HG03520 (cell line): ENCODE measurements around the gene LDLRAP1.
"Not testable (repeated sequence)": the region's sequence is repeated elsewhere in the genome, so short reads cannot be mapped to it uniquely, and the experiment has no call there.

Experiments
- ATAC-seq: cut with Tn5 transposase; IDR thresholded peaks from one replicate; pipeline ENCODE4 v1.9.1; 2021; ENCODE audit warnings: mild to moderate bottlenecking, moderate library complexity; ENCODE audit not compliant: unreplicated experiment

LDLRAP1 gene

DNA sequence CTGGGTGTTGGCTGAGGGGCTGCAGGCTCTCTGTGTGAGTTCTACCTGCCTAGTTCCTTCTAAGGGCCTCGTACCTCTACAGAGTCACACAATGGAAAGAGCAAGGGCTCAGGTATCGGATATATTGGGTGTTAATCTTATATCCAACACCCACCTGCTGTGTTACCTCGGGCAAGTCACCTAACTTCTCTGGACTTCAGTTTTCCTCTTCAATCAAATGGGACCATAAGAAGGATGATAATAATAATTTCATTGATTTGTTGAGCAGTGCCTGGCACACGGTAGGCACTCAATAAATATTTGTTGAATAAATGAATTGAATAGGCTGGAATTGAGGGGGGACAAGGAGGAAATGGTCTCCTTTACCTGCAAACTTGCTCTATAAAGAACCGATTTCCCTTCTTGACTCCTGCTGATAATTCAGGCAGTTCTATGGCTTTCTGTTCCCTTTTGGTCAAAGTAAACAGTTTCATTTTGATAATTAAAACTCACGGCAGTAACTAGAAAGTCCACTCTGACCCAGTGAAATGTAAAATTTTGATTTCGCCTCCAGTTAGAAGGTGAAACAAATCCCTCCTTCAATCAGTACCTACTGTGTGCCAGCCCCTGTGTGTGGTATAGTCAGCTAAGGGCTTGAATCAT lies 56.7 kb downstream of the LDLRAP1 start:
- no peak for ATAC-seq

DNA sequence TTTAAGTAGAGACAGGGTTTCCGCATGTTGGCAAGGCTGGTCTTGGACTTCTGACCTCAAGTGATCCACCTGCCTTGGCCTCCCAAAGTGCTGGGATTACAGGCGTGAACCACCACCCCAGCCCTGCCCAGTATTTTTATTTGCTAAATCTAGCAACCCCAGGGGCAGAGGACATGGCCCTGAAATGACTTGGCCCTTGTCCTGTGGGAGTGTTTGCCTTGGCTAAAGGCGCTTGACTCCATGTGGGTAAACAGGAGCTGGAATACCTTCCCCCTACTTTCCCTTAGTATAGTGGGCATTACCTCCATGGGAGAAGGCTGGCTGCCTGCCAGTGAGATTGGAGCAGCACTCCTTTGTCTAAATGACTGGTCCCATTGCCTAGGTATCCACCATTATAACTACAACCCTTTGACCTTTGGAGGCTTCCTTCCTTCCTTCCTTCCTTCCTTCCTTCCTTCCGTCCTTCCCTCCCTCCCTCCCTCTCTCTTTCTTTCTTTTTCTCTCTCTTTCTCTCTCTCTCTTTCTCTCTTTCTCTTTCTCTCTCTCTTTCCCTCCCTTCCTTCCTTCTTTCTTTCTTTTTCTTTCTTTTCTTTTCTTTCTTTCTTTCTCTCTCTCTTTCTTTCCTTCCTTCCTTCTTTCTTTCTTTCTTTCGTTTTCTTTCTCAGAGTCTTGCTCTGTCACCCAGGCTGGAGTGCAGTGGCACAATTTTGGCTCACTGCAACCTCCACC lies 57.7 kb downstream of the LDLRAP1 start:
- not testable (repeated sequence) for ATAC-seq

DNA sequence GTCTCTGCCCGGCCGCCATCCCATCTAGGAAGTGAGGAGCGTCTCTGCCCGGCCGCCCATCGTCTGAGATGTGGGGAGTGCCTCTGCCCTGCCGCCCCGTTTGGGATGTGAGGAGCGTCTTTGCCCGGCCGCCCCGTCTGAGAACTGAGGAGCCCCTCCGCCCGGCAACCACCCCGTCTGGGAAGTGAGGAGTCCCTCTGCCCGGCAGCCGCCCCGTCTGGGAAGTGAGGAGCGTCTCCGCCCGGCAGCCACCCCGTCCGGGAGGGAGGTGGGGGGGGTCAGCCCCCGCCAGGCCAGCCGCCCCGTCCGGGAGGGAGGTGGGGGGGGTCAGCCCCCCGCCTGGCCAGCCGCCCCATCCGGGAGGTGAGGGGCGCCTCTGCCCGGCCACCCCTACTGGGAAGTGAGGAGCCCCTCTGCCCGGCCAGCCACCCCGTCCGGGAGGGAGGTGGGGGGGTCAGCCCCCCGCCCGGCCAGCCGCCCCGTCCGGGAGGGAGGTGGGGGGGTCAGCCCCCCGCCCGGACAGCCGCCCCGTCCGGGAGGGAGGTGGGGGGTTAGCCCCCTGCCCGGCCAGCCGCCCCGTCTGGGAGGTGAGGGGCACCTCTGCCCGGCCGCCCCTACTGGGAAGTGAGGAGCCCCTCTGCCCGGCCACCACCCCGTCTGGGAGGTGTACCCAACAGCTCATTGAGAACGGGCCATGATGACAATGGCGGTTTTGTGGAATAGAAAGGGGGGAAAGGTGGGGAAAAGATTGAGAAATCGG lies 60.6 kb downstream of the LDLRAP1 start:
- ATAC-seq, result not testable (repeated sequence)

DNA sequence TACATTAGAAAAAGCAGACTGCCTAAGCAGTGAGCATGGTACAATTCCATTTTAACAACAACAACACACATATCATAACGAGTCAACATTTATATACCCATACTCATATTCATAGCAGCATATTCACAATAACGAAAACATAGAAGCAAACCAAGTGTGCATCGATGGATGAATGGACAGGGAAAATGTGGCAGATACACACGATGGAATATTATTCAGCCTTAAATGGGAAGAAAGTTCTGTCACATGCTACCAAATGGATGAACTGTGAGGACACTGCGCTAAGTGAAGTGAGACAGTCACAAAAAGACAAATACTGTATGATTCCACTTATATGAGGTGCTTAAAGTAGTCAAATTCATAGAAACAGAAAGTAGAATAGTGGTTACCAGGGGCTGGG lies 63.7 kb downstream of the LDLRAP1 start:
- ATAC-seq, result no peak

DNA sequence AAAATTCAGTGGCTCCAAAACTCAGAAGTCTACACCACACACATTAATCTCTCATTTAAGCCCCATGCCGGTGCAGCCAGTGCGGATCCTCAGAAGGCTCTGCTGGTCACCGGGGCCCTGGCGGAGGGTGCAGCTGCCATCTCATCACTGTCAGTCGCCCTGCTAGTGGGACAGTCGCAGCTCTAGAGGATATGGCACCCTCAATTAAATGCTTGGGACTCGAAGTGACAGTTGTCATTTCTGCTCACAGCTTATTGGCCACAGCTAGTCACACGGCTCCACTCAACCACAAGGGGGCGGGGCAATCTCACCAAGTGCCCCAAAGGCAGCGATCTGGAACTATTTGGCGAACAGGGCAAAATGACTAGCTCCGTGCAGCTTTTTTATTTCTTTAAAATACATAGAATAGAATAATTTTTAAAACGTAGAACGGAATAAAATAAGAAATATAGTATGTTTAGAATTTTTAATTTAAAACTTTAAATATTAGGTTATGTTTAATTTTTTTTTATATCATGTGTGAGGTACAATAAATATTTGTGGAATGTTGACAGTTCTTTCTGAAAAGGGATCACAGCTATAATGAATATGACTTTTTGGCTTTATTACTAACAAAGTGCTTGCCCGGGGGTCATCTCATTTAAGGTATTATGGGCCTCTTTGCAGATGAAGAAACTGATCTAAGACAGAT lies 65.2 kb downstream of the LDLRAP1 start:
- no peak for ATAC-seq

DNA sequence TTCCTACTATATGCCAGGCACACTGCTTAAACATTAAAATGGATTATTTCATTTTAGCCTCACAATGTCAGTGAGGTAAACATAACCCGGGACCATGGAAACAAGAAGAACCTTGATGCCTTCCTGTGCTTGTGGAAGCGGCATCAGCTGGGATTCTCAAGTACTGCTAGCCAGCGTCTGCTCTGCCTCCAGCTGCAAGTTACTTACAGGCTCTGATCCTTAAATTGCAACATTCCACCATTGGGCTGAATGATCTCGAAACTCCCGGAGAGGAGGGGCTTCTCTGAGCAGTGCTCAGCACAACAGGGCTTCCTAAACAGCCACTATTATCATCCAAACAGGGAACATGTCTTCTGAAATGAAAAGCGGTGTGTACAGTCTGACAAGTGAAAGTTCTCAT lies 66.5 kb downstream of the LDLRAP1 start:
- ATAC-seq, result no peak

DNA sequence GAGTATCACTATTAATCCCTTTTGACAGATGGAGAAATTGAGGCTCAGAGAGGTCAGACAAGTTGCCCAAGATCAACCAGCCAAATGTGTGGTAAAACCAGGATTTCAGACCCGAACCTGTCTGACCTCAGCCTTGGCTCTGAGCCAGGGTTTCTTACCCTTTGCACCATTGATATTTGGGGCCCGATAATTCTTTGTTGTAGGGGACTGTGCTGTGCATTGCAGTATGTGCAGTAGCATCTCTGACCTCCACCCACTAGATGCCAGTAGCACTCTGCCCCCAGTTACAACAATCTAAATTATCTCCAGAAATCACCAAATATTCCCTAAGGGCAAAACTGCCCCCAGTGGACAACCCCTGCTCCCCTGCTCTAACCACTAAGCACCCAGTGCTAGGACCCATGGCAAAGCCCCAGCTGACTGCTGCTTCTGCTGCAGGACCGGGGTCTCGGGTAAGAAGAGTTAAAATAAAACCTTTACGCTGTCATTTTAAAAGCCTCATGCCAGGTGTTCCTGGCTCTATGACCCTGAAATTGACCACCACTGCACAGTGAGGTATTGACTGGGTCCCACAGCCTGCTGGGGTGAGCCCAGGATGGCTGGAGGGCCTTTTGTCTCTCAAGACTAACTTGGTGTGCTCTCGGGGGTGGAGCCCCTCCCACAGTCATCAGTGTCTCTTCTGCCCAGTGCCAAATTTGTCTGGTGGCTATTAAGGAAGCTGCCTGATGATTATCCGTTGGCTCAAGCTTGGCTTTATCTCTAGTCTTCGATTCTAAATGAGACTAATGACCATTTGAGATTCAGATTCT lies 67.6 kb downstream of the LDLRAP1 start:
- ATAC-seq, result no peak

DNA sequence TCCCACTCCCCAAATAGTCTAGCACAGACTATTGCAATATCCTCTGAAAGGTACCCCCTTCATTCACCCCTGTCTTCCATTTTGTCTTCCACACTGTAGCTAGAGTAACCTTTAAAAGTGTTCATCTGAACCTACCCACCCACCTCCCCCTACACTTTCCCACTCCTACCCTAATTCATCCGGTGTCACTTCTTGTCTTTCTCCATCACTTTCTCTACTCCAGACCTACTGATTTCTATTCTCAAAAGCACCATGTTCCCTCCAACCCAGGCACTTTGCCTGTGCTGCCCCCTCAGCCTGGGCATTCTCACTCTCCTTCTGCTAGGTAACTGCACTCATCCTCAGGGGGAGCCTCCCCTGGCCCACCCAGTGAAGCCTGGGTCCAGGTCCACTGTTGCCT lies 68.4 kb downstream of the LDLRAP1 start:
- ATAC-seq, result no peak

DNA sequence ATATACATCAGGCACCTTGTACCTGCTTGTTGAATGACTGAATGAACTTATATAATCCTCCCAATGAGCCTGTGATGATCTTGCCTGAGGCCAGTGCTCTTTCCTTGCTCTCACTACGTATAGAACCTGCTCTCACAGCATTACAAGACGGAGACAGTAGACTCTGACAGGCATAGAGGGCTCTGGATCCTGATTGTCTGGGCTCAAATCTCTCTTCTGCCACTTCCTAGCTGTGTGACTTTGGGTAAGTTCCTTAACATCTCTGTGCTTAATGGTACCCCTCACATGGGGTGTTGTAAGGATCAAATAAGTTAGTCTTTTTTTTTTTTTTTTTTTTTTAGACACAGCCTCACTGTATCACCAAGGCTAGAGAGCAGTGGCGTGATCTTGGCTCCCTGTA lies 69.0 kb downstream of the LDLRAP1 start:
- no peak for ATAC-seq

DNA sequence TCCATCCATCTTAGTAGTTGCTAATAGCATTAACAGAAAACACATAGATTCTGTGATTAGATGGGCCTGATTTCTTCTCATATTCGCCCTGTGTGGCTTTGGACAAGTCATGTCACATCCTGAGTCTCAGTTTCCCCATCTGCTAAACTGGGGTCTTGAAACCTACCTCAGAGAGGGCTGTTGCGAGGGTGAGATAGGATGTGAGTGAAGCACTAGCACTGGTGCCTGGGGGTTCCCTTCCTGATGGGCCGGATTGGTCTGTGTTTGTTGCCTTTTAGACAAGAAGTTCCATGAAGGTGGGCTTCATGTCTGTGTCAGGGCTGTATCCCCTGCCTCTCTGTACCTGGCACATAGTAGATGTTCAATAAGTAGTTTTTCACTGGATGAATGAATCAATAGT lies 69.7 kb downstream of the LDLRAP1 start:
- no peak for ATAC-seq

DNA sequence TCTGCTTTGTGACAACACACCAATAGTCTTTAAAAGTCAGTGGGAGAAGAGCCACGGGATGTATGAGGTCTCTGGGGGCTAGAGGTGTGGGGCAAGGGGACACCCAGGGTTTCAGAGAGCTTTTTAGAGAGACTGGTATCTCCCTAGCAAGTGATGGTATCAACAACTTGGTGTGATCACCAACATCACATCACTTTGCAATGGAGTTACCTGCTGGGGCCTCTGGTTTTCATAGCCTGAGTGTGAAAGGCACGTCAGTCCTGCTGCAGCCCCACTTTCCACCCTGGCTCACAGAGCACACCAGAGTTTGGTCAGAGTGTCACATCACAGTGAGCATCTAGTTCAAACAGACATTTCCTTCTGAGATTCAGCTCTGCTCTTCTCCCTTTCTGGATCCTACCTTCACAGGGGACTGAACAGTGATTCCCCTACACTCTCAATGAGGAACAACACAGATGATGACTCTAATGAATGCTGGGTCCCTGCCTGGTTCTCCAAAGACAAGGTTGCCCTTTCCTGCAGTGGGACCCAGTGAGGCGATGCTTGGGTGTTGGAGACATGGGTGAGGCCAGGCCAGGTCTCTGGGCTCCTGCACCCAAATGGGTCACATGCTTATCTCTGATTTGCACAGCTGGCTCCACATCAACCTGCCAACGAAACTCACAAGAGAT lies 71.2 kb downstream of the LDLRAP1 start:
- no peak for ATAC-seq

DNA sequence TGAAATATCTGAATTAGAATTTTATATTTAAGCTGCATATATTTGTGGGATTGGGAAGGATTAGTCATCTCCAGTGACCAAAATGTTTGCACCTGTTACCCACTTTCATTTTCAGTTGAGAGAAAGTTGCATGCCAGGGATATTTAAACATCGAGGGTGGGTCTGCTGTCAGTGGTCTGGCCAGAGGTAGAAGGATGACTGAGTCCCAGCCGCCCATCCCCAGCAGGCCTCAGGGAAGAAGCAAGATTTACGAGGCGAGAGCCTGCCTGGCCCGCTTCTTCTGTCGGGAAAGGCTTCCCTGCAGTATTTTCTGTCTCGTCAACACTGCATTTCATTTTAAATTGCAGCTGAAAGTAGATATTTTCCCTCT lies 71.8 kb downstream of the LDLRAP1 start:
- ATAC-seq, result no peak

DNA sequence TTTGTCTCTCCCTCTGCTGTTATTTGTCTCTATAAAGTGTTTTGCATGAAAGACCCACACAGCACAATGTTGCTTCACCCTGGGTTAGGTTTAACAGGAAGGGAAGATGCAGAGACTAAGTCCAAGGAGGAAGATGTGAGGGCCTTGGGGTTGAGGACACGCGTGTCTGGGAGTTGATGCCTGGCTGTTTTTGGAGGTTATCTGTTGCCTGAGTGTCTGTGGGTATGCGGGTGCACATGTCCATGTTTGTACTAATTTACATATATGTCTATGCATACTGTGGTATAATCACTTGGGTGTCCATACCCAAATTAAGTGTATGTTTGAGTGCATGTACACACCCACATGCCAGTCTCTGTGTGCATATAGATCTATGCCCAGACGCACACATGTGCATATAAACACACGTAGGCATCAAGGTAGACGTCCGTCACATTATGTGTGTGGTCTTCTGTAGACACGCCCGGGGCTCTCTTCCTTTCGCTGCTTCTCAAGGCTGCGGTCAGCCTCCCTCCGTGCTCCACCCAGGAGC lies 72.2 kb downstream of the LDLRAP1 start:
- ATAC-seq, result no peak

DNA sequence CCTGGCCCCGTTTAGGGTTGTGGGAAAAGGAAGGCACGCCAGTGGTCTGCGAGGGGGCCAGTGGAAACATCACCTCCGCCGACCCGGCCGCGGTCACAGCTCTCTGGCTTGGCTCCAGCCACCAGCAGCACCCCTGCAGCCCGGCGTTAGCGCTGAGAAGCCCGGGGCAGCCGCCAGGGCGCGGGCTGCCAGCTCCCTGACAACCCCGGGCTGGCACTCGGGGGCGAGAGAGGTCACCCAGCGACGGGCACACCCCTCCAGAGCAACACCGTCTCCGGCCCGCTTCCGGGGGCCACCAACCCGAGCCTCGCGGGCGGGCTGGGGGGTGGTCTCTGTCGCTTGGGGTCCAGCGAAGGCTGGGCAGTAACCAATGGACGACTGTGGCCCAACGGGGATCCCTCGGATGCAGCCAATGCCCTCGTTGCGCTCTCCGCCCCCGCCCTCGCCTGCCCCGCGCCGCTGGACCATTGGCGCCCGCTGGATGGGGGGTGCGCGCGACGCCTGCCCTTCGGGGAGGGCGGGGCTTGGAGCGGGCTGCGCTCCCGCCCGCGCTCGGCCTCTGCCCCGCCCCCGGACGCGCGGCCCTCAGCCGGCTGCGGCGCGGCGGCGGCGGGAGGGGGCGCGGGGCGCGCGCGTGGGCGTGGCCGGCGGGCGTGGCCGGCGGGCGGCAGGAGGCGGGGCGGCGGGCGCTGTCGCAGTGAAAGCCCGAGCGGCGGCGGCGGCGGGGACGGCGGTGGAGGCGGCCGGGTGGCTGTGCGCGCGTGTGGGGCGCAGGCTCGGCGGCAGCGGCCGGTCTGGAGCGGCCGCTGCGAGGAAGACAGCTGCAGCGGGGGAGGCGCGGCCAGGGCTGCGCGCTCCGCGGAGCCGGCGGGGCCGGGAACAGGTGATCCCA lies 72.9 kb downstream of the LDLRAP1 start, which contains the start of gene MAN1C1:
MAN1C1 (plus strand) TSS at position 697 of the 892 bp plus-strand sequence. CDS start 1,007 bp downstream, outside the sequence.
- peak; percentile 51 for ATAC-seq

DNA sequence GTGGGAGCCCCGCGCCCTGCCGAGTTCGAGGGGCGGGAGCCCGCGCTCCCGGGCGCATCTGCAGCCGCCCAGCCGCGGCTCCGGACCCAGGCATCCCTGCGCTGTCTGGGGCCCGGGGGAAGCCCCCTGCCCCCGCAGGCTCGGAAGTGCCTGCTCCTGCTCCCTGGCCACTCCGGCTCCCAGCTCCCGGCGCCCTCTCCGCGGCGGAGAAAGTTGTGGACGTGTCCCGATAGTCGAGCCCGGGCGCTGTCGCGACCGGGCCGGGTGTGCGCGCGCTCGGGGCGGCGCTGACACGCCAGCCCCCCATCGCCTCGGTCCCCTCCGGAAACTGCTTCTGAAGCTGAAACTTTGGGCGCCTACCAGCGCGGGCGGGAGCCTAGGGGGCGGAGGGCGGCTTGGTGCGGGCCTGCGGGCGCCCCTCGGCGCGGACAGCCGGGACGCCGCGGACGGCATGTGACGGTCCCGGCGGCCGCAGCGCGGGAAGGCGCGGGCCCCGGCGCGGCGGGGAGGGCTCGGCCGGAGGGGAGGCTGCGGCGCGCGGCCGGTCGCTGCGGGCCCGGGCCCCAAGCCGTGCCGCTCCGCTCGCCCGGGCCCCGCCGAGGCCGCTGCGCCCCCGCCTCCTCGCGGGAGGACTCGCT lies 73.7 kb downstream of the LDLRAP1 start:
- no peak for ATAC-seq

DNA sequence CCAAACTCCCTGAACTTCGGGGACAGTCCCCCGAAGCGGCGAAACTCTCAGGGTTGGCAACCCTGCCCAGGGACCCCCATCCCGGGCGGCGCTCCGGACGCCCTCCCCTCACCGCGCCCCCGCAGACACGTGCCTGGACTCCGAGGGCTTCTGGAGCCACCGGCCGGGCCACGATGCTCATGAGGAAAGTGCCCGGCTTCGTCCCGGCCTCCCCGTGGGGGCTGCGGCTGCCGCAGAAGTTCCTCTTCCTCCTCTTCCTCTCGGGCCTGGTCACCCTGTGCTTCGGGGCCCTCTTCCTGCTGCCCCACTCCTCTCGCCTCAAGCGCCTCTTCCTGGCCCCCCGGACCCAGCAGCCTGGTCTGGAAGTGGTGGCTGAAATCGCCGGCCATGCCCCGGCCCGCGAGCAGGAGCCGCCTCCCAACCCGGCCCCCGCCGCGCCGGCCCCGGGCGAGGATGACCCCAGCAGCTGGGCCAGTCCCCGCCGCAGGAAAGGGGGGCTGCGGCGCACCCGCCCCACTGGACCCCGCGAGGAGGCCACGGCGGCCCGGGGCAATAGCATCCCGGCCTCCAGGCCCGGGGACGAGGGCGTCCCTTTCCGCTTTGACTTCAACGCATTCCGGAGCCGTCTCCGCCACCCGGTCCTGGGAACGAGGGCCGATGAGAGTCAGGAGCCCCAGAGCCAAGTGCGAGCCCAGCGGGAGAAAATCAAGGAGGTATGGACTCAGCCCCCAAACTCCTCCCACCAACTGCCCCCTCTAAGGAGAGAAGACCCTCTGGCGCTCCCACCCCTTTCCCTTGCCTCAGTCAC lies 74.4 kb downstream of the LDLRAP1 start:
- no peak for ATAC-seq

DNA sequence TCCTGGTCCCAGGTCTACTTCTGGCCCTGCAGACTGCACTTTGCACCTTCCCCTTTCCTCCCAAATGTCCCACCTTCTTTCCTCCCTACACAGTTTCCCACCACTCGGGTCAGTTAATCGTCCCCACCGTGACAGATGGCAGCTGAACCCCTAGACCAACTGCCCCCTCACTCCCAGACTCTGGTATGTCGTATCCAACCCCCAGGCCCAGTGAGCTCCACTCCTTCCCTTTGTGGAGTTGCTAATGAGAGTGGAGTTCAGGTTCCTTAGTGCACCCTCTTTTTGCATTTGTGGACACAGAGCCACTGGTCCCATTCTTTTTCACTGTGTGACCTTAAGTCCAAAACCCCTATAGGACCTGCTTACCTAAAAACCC lies 75.0 kb downstream of the LDLRAP1 start:
- ATAC-seq, result no peak
